Thyroid gland (tissue), 4 donors: ENCODE results near the gene PPM1H. TPM values are rescaled to one million over a fixed set of nuclear protein-coding genes. Genes with fewer than 3 reads are reported as not detected.

Source experiments
- DNase-seq, 2 donors: peaks; one replicate each; pipeline ENCODE4 v3.0.0-alpha.2; 2019
- H3K27ac ChIP-seq, 3 donors: fragments of 200-600 bp; sonication (generic); 1 replicate in 2 of 3; 2 replicates in 1 of 3; pipeline ENCODE4 v1.5.1; 2016 to 2019; ENCODE audit warnings: mild to moderate bottlenecking in 1 of 3, moderate library complexity in 1 of 3
- H3K27me3 ChIP-seq: fragments of 200-600 bp; sonication (generic); one replicate; pipeline ENCODE4 v1.5.1; 2019
- H3K36me3 ChIP-seq, 2 donors: fragments of 200-600 bp; sonication (generic); one replicate each; pipeline ENCODE4 v1.5.1; 2016 to 2019
- H3K4me1 ChIP-seq, 2 donors: fragments of 200-600 bp; sonication (generic); one replicate each; pipeline ENCODE4 v1.5.1; 2017 to 2019
- H3K4me3 ChIP-seq, 3 donors: fragments of 200-600 bp; sonication (generic); replicated peaks in 1 of 3; 1 replicate in 2 of 3; 2 replicates in 1 of 3; pipeline ENCODE4 v1.5.1; 2016; ENCODE audit warnings: mild to moderate bottlenecking in 1 of 3
- H3K9me3 ChIP-seq: fragments of 200-600 bp; sonication (generic); one replicate; pipeline ENCODE4 v1.5.1; 2017
- CTCF ChIP-seq, 6 experiments: fragments of 200-600 bp in 3 of 6; fragments of 450-650 bp in 3 of 6; sonication (generic) in 3 of 6; IDR thresholded peaks; one replicate each; pipeline ENCODE4 v1.5.1; 2016 to 2019; ENCODE audit warnings: antibody characterized with exemption in 6 of 6, mild to moderate bottlenecking in 2 of 6, inconsistent platforms in 1 of 6, moderate library complexity in 1 of 6
- POLR2A ChIP-seq, 2 donors: fragments of 450-650 bp; IDR thresholded peaks; one replicate each; pipeline ENCODE4 v1.6.1; 2017; ENCODE audit warnings: antibody characterized with exemption in 2 of 2, mild to moderate bottlenecking in 2 of 2, moderate library complexity in 1 of 2
- WGBS, 2 donors: methylation state at CpG; one replicate each; pipeline ENCODE4 v1.1.5; 2017; 5-methylcytosine and 5-hydroxymethylcytosine counted together
- intact Hi-C: fragments of 100-400 bp; cut with DNase I; formaldehyde crosslinking; loops from one replicate; pipeline ENCODE4 v1.15.1; 2023
- total RNA-seq, 4 donors: library from RNA; depleted of rRNA; stranded (reverse); fragments of >200 nt; gene quantifications; one replicate each; pipeline ENCODE4 v1.2.3, GENCODE V29; 2016

The PPM1H gene
- total RNA-seq, 4 donors from 2014 or later, result 3.9 to 12.7 (median 9.0) TPM

GRCh38 chr12:62860501-62861411 lies 74.2 kb downstream of the PPM1H start:
- H3K27ac ChIP-seq, result no peak overlapping the region
- H3K9me3 ChIP-seq, result no peaks in the 10 kb centered on the region
- no peaks in the 10 kb centered on the region for H3K36me3 ChIP-seq
- intact Hi-C loops, result no loop called here
- WGBS, 2 donors, result 87 to 90% methylated on average over 10 of the region's 10 CpGs
- no peaks in the 10 kb centered on the region for H3K27me3 ChIP-seq
- no peak for TF ChIP-seq POLR2A (IDR thresholded peaks at IDR 0.05)
- no peak for TF ChIP-seq CTCF (IDR thresholded peaks at IDR 0.05)
- no peaks in the 10 kb centered on the region for H3K4me1 ChIP-seq
- H3K4me3 ChIP-seq, result no peak overlapping the region
- DNase-seq, result no peak

GRCh38 chr12:62860020-62860419 lies 74.9 kb downstream of the PPM1H start:
- intact Hi-C loops, result no loop called here
- no peak for TF ChIP-seq POLR2A (IDR thresholded peaks at IDR 0.05)
- no peak for TF ChIP-seq CTCF (IDR thresholded peaks at IDR 0.05)
- 90 to 91% methylated on average over 5 of the region's 5 CpGs for WGBS, 2 donors

GRCh38 chr12:62859321-62859737 lies 75.6 kb downstream of the PPM1H start:
- Histone ChIP-seq H3K27ac (no peak overlapping the region), H3K4me3 (no peak overlapping the region), H3K27me3 (no peaks in the 10 kb centered on the region), H3K9me3 (no peaks in the 10 kb centered on the region), H3K4me1 (no peaks in the 10 kb centered on the region), H3K36me3 (no peaks in the 10 kb centered on the region)
- no peak for TF ChIP-seq POLR2A (IDR thresholded peaks at IDR 0.05)
- TF ChIP-seq CTCF (IDR thresholded peaks at IDR 0.05), result no peak
- intact Hi-C loops, result no loop called here
- DNase-seq, result no peak
- 95 to 97% methylated on average over 1 of the region's 1 CpG for WGBS, 2 donors

More at GRCh38 chr12:62860020-62860419, 74.9 kb downstream of the PPM1H start:
- Histone ChIP-seq H3K27ac (no peak overlapping the region), H3K9me3 (no peaks in the 10 kb centered on the region), H3K4me1 (no peaks in the 10 kb centered on the region), H3K36me3 (no peaks in the 10 kb centered on the region), H3K4me3 (no peak overlapping the region), H3K27me3 (no peaks in the 10 kb centered on the region)
- no peak for DNase-seq

GRCh38 chr12:62856454-62856853 lies 78.5 kb downstream of the PPM1H start:
- TF ChIP-seq POLR2A (IDR thresholded peaks at IDR 0.05), result no peak
- no peak for TF ChIP-seq CTCF (IDR thresholded peaks at IDR 0.05)
- no peaks in the 10 kb centered on the region for H3K9me3 ChIP-seq
- WGBS, 2 donors, result 71% methylated on average over 1 of the region's 1 CpG
- no peak for DNase-seq
- intact Hi-C loops, result no loop called here
- H3K36me3 ChIP-seq, result no peaks in the 10 kb centered on the region
- no peaks in the 10 kb centered on the region for H3K27me3 ChIP-seq
- H3K4me3 ChIP-seq, result no peak overlapping the region
- H3K27ac ChIP-seq, result no peak overlapping the region
- H3K4me1 ChIP-seq, result no peaks in the 10 kb centered on the region

GRCh38 chr12:62854024-62854423 lies 80.9 kb downstream of the PPM1H start:
- DNase-seq, result peak in 1 of 2 donors; percentile 9
- Histone ChIP-seq H3K4me3 (no peak overlapping the region), H3K27me3 (no peaks in the 10 kb centered on the region), H3K36me3 (no peaks in the 10 kb centered on the region), H3K9me3 (no peaks in the 10 kb centered on the region), H3K4me1 (no peaks in the 10 kb centered on the region), H3K27ac (no peak overlapping the region)
- intact Hi-C loops, result no loop called here
- 29 to 31% methylated on average over 4 of the region's 4 CpGs for WGBS, 2 donors
- TF ChIP-seq CTCF (IDR thresholded peaks at IDR 0.05) (no peak), POLR2A (IDR thresholded peaks at IDR 0.05) (no peak)
